Measurements from ENCODE around the gene TCF3. TPM values are rescaled to one million over a fixed set of nuclear protein-coding genes. Genes with fewer than 3 reads are reported as not detected.

The TCF3 gene
- total RNA-seq, 1 experiment from 2014 or later, result 304 TPM

GRCh38 chr19:1561236-1561842 lies 91.1 kb downstream of the TCF3 start:
- no peak overlapping the region for H4K5ac ChIP-seq (ENCODE audit: insufficient read length, low read depth, low read length)

More at GRCh38 chr19:1561236-1561842, 91.1 kb downstream of the TCF3 start:
- no peaks in the 10 kb centered on the region for H4K20me1 ChIP-seq (ENCODE audit: control insufficient read depth, insufficient read depth, insufficient read length)
- no peak overlapping the region for H3K23ac ChIP-seq (ENCODE audit: insufficient read length, low read depth, low read length)
- no peaks in the 10 kb centered on the region for H3K4me1 ChIP-seq (ENCODE audit: insufficient read depth, low read length)
- no peak overlapping the region for H2BK5ac ChIP-seq (ENCODE audit: insufficient read length, low read length)
- H2AK5ac ChIP-seq (ENCODE audit: insufficient read length, low read length), result no peak overlapping the region
- no peak overlapping the region for H3K9ac ChIP-seq (ENCODE audit: extremely low read depth, insufficient read length, low read length)
- no CpG with 5 or more reads among the region's 17 CpGs for WGBS (ENCODE audit: extremely low coverage, insufficient read length, low lambda C conversion rate)
- no peaks in the 10 kb centered on the region for H3K27me3 Mint-ChIP-seq (ENCODE audit: low read depth)
- TF ChIP-seq CTCF (conservative IDR thresholded peaks at IDR 0.05), result no peak
- H3K4me2 ChIP-seq (ENCODE audit: insufficient read depth, insufficient read length, low read length), result no peak overlapping the region
- H3K14ac ChIP-seq (ENCODE audit: insufficient read depth, low read length), result no peak overlapping the region; the same call in 1 of the 2 replicates
- H3K27ac ChIP-seq (ENCODE audit: insufficient read length, low read depth, low read length), result no peak overlapping the region
- H3K9me3 Mint-ChIP-seq, result no peaks in the 10 kb centered on the region
- no peaks in the 10 kb centered on the region for H3K9me3 ChIP-seq (ENCODE audit: control insufficient read depth, low read depth, low read length)
- H4K8ac ChIP-seq (replicated peaks; ENCODE audit: insufficient read length, low read depth, low read length), result no peak overlapping the region
- no peaks in the 10 kb centered on the region for H3K27me3 ChIP-seq (ENCODE audit: insufficient read depth, low read length)
- no peak overlapping the region for H2BK120ac ChIP-seq (ENCODE audit: low read depth, low read length, poor library complexity, severe bottlenecking)
- H3K79me1 ChIP-seq (ENCODE audit: insufficient read depth, low read depth, low read length, poor library complexity, severe bottlenecking), result peaks cover 8% of the 10 kb centered on the region
- H2BK12ac ChIP-seq (ENCODE audit: insufficient read length, low read depth, low read length), result no peak overlapping the region
- peak overlapping the region; percentile 49 to 84 (median 52); a peak in 1 of 7 replicates for H3K27ac Mint-ChIP-seq
- peaks cover 41% of the 10 kb centered on the region; the same call in 1 of the 2 replicates for H3K79me2 ChIP-seq (ENCODE audit: insufficient read depth, low read length)
- H3K56ac ChIP-seq (ENCODE audit: insufficient read length, low read depth, low read length), result no peak overlapping the region
- H4K91ac ChIP-seq (ENCODE audit: insufficient read length, low read depth, low read length), result no peak overlapping the region
- H3K18ac ChIP-seq (ENCODE audit: insufficient read length, low read depth, low read length), result no peak overlapping the region
- H2AFZ ChIP-seq (ENCODE audit: low read length), result no peak overlapping the region
- H3K36me3 Mint-ChIP-seq (ENCODE audit: insufficient read depth in 1 of 3, low read depth in 3 of 3), result peaks cover 8 to 51% (median 43%) of the 10 kb centered on the region in 3 experiments; a peak in 6 of 7 replicates
- H3K4me3 Mint-ChIP-seq, result no peak overlapping the region
- H2BK15ac ChIP-seq (ENCODE audit: low read depth, low read length), result no peak overlapping the region
- no peak overlapping the region for H3T11ph ChIP-seq (ENCODE audit: low read length)
- H3K4me1 Mint-ChIP-seq, result peaks cover 0 to 11% of the 10 kb centered on the region in 2 experiments; a peak in 2 of 4 replicates
- no peak overlapping the region for H2BK20ac ChIP-seq (ENCODE audit: low read depth, low read length, poor library complexity, severe bottlenecking)
- H3K4ac ChIP-seq (ENCODE audit: low read depth, low read length), result no peak overlapping the region
- H3K23me2 ChIP-seq (ENCODE audit: insufficient read length, low read depth, low read length, poor library complexity, severe bottlenecking), result no peaks in the 10 kb centered on the region
- DNase-seq, result no peak

Data from H9 (cell line).